Gastroesophageal sphincter (tissue), 3 donors: Measurements from ENCODE around the gene APP.

ENCODE experiments used
- CTCF ChIP-seq, 4 experiments: fragments of 200-600 bp in 2 of 4; fragments of 450-650 bp in 2 of 4; sonication (generic) in 1 of 4; IDR thresholded peaks; one replicate each; pipeline ENCODE4 v1.5.1; 2017 to 2019; ENCODE audit warnings: antibody characterized with exemption in 4 of 4, mild to moderate bottlenecking in 2 of 4, moderate library complexity in 2 of 4
- EP300 ChIP-seq: sonication (generic); formaldehyde crosslinking; IDR thresholded peaks from one replicate; pipeline ENCODE4 v1.6.1; 2017; ENCODE audit warnings: antibody characterized with exemption, mild to moderate bottlenecking
- POLR2A ChIP-seq, 2 donors: fragments of 450-650 bp; IDR thresholded peaks; one replicate each; pipeline ENCODE4 v1.6.1; 2017; ENCODE audit warnings: antibody characterized with exemption in 2 of 2, mild to moderate bottlenecking in 2 of 2, moderate library complexity in 1 of 2
- POLR2AphosphoS5 ChIP-seq: sonication (generic); formaldehyde crosslinking; IDR thresholded peaks from one replicate; pipeline ENCODE4 v1.6.1; 2017; ENCODE audit warnings: antibody characterized with exemption

GRCh38 chr21:25927195-25927880, 243.2 kb downstream of the APP start:
- TF ChIP-seq CTCF (IDR thresholded peaks at IDR 0.05), result no peak
- TF ChIP-seq POLR2A (IDR thresholded peaks at IDR 0.05), result no peak
- no peak for TF ChIP-seq POLR2AphosphoS5
- no peak for TF ChIP-seq EP300
